Activated CD8-positive, alpha-beta memory T cell treated with anti-CD3 and anti-CD28 coated beads, Interleukin-2, amount 10 ng/mL, durations not matched to agents 7 days and 5 days (primary cell): ENCODE results near the gene GALNT10. TPM values are rescaled to one million over a fixed set of nuclear protein-coding genes. Genes with fewer than 3 reads are reported as not detected.
A peak's percentile ranks its signal among the peaks of the same experiment; 100 is the strongest.

ENCODE experiments used
- ATAC-seq: fragments of 150-1000 bp; cut with Tn5 transposase; one replicate; pipeline ENCODE4 v1.10.0; 2021; ENCODE audit warnings: moderate library complexity
- CTCF ChIA-PET: fragments of 350-600 bp; sonication (Branson Sonifier 250); formaldehyde crosslinking; loops from one replicate; lab custom pipeline; 2021; ENCODE audit warnings: antibody characterized with exemption; lab: Charles Lee
- DNase-seq: peaks from one replicate; pipeline ENCODE4 v3.0.0-alpha.2; 2020
- H3K27ac Mint-ChIP-seq: one replicate; pipeline ENCODE4 v1.8.0; 2021; ENCODE audit warnings: mild to moderate bottlenecking, mixed read lengths
- H3K27me3 Mint-ChIP-seq: one replicate; pipeline ENCODE4 v1.8.0; 2021; ENCODE audit warnings: mixed read lengths
- H3K36me3 Mint-ChIP-seq: one replicate; pipeline ENCODE4 v1.8.0; 2021; ENCODE audit warnings: mild to moderate bottlenecking, mixed read lengths
- H3K4me1 Mint-ChIP-seq: one replicate; pipeline ENCODE4 v1.8.0; 2021; ENCODE audit warnings: mixed read lengths
- H3K4me3 Mint-ChIP-seq: one replicate; pipeline ENCODE4 v1.8.0; 2021; ENCODE audit warnings: mild to moderate bottlenecking, moderate library complexity, mixed read lengths
- H3K9me3 Mint-ChIP-seq: one replicate; pipeline ENCODE4 v1.8.0; 2022; ENCODE audit warnings: low read depth, mixed read lengths
- total RNA-seq, 2 experiments: library from RNA; stranded (reverse); gene quantifications; one replicate each; pipeline ENCODE4 v1.2.3, GENCODE V29; 2021

Gene GALNT10
- total RNA-seq, 2 experiments from 2014 or later: 28.4 to 34.8 TPM

GRCh38 chr5:154394307-154394706, 203.8 kb downstream of the GALNT10 start:
- Mint-ChIP-seq H3K4me1 (peaks cover 1% of the 10 kb centered on the region), H3K36me3 (peaks cover 11% of the 10 kb centered on the region), H3K27ac (no peak overlapping the region), H3K27me3 (no peaks in the 10 kb centered on the region), H3K9me3 (no peaks in the 10 kb centered on the region), H3K4me3 (no peak overlapping the region)
- DNase-seq: no peak
- CTCF ChIA-PET: no interaction called here
- no peak for ATAC-seq

DNA sequence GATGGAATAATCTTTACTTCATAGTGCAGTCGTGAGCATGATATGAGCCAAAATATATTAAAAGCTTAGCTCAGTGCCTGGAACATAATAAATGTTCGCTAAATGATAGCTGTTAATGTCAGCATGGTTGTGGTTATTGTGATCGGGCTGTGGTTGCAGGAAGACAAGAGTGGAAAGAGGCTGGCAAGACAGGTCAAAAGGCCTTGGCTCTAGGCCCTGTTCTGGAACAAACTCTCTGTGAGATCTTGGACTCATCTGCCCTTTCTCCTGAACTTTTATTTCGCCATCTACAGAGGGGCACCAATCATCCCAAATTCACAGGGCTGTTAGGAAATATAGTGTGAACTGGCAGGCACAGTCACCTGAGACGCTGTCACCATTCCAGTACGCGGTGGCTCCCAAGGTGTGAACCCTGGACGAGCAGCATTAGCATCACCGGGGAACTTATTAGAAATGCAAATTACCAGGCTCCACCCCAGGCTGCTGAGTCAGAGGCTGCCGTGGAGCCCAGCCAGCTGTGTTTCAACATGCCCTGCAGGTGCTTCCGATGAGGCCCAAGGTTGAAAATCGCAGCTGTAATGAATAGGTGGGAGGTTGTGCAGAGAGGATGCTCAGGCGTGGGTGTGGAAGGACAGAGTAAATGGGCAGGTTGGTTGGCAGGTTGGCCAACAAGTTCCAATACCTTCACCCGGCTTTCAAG, 205.0 kb downstream of the GALNT10 start:
- no peak overlapping the region for H3K4me3 Mint-ChIP-seq
- no peak overlapping the region for H3K27ac Mint-ChIP-seq
- peaks cover 1% of the 10 kb centered on the region for H3K4me1 Mint-ChIP-seq
- H3K36me3 Mint-ChIP-seq: peaks cover 8% of the 10 kb centered on the region
- no peaks in the 10 kb centered on the region for H3K9me3 Mint-ChIP-seq
- DNase-seq (no peak), ATAC-seq (no peak)
- CTCF ChIA-PET: interaction anchor here (1.4 kb wide), 1 partner anchor 9 kb away, joined by 6 read pairs; no protein-coding TSS in a partner anchor
- no peaks in the 10 kb centered on the region for H3K27me3 Mint-ChIP-seq

GRCh38 chr5:154396128-154396527, 205.6 kb downstream of the GALNT10 start:
- H3K36me3 Mint-ChIP-seq: peaks cover 7% of the 10 kb centered on the region
- no peak for ATAC-seq

DNA sequence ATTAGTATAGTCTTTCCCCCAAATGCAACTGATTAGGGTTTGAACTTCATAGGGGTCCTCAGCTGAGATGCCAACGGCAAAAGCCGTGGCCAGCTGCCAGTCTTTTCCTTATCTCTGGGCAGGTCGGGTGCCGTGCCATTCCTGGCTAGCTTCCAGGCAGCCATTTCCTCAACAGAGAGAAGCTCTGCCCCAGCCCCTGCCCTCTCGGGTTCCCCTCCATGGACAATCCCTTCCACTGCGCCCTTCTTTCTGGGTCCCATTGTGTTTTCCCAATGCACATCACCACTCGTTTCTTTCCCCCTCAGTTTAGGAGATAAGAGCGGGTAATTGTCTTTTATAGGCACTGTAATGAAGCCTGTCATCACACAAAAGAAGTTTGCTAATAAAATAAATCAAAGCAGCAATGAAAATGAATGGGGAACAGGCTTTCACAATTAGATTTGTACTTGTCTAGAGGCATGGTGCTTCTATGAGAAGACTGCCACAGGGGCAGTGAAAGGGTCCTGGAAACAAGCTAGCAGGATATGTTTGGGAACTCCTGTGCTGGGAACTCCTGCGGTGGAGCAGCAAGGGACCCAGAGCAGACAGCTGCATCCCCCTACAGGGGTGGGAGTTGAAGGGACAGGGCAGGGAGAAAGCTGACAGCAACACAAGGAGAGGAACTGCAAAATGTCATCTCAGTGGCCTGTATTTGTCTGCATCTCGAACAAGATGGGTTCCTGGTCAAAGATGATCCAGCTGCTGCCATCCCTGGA, 207.3 kb downstream of the GALNT10 start:
- H3K27ac Mint-ChIP-seq: no peak overlapping the region
- no peak overlapping the region for H3K4me3 Mint-ChIP-seq

More at GRCh38 chr5:154396128-154396527, 205.6 kb downstream of the GALNT10 start:
- Mint-ChIP-seq H3K27me3 (no peaks in the 10 kb centered on the region), H3K27ac (no peak overlapping the region), H3K4me1 (peaks cover 1% of the 10 kb centered on the region), H3K4me3 (no peak overlapping the region), H3K9me3 (no peaks in the 10 kb centered on the region)
- no peak for DNase-seq
- CTCF ChIA-PET: interaction anchor here (1.4 kb wide), 1 partner anchor 8 kb away, joined by 6 read pairs; no protein-coding TSS in a partner anchor

GRCh38 chr5:154400678-154401077, 210.1 kb downstream of the GALNT10 start:
- CTCF ChIA-PET: no interaction called here

More for the DNA sequence above, 207.3 kb downstream of the GALNT10 start:
- Mint-ChIP-seq H3K9me3 (no peaks in the 10 kb centered on the region), H3K36me3 (peaks cover under 1% of the 10 kb centered on the region), H3K27me3 (no peaks in the 10 kb centered on the region), H3K4me1 (peaks cover 1% of the 10 kb centered on the region)
- DNase-seq (no peak), ATAC-seq (no peak)
- CTCF ChIA-PET: interaction anchor here (0.9 to 1.5 kb wide), 3 partner anchors 8 to 329 kb away, joined by 3 to 5 read pairs (median 4); no protein-coding TSS in a partner anchor

GRCh38 chr5:154401355-154401754, 210.8 kb downstream of the GALNT10 start:
- Mint-ChIP-seq H3K27me3 (no peaks in the 10 kb centered on the region), H3K4me3 (no peak overlapping the region), H3K27ac (no peak overlapping the region), H3K9me3 (no peaks in the 10 kb centered on the region), H3K36me3 (no peaks in the 10 kb centered on the region), H3K4me1 (peaks cover 7% of the 10 kb centered on the region)
- DNase-seq (no peak), ATAC-seq (no peak)
- CTCF ChIA-PET: no interaction called here

More at GRCh38 chr5:154400678-154401077, 210.1 kb downstream of the GALNT10 start:
- no peak for ATAC-seq
- no peaks in the 10 kb centered on the region for H3K36me3 Mint-ChIP-seq
- no peaks in the 10 kb centered on the region for H3K27me3 Mint-ChIP-seq
- DNase-seq: no peak
- no peak overlapping the region for H3K4me3 Mint-ChIP-seq
- peaks cover 7% of the 10 kb centered on the region for H3K4me1 Mint-ChIP-seq
- H3K9me3 Mint-ChIP-seq: no peaks in the 10 kb centered on the region
- no peak overlapping the region for H3K27ac Mint-ChIP-seq

GRCh38 chr5:154401931-154402330, 211.4 kb downstream of the GALNT10 start:
- H3K27ac Mint-ChIP-seq: no peak overlapping the region
- no peaks in the 10 kb centered on the region for H3K36me3 Mint-ChIP-seq
- ATAC-seq (no peak), DNase-seq (no peak)
- H3K27me3 Mint-ChIP-seq: no peaks in the 10 kb centered on the region
- no peak overlapping the region for H3K4me3 Mint-ChIP-seq
- H3K9me3 Mint-ChIP-seq: no peaks in the 10 kb centered on the region
- H3K4me1 Mint-ChIP-seq: peaks cover 7% of the 10 kb centered on the region
- CTCF ChIA-PET: no interaction called here

GRCh38 chr5:154402611-154403010, 212.1 kb downstream of the GALNT10 start:
- Mint-ChIP-seq H3K36me3 (no peaks in the 10 kb centered on the region), H3K4me1 (peaks cover 7% of the 10 kb centered on the region), H3K4me3 (no peak overlapping the region), H3K9me3 (no peaks in the 10 kb centered on the region), H3K27ac (no peak overlapping the region), H3K27me3 (no peaks in the 10 kb centered on the region)
- ATAC-seq: no peak
- no peak for DNase-seq
- CTCF ChIA-PET: interaction anchor here (6.8 kb wide), 1 partner anchor 332 kb away, joined by 92 read pairs; no protein-coding TSS in a partner anchor

DNA sequence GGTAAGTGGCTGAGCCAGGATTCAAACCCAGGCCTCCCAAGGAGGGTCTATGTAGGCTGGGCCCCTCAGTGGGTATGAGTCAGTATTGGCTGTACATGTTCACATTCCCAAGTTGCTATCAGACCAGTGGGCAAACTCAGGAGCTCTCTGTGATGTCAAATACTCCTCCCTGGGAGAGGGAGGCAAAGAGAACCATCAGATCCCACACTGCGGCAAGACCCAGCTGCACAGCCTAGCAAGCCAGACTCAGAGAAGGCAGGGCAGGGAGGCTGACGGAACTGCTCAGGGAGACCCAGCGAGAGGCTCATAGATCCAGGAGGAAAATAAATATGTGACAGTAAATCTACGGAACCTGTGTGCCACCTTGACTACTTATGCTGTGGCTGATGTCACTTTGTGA, 212.7 kb downstream of the GALNT10 start:
- CTCF ChIA-PET: interaction anchor here (1.2 to 6.8 kb wide), 6 partner anchors 8 to 333 kb away, joined by 3 to 92 read pairs (median 14); partner anchors contain the start of gene GALNT10

GRCh38 chr5:154403776-154404387, 213.3 kb downstream of the GALNT10 start:
- Mint-ChIP-seq H3K4me3 (no peak overlapping the region), H3K27me3 (no peaks in the 10 kb centered on the region), H3K27ac (no peak overlapping the region), H3K36me3 (no peaks in the 10 kb centered on the region), H3K4me1 (peaks cover 7% of the 10 kb centered on the region), H3K9me3 (no peaks in the 10 kb centered on the region)
- ATAC-seq: no peak
- no peak for DNase-seq
- CTCF ChIA-PET: interaction anchor here (0.7 to 6.8 kb wide), 24 partner anchors 8 to 429 kb away, joined by 3 to 92 read pairs (median 6); partner anchors contain the start of genes FAM114A2, GALNT10 and MFAP3

More for the DNA sequence above, 212.7 kb downstream of the GALNT10 start:
- no peaks in the 10 kb centered on the region for H3K36me3 Mint-ChIP-seq
- no peak overlapping the region for H3K27ac Mint-ChIP-seq
- no peaks in the 10 kb centered on the region for H3K9me3 Mint-ChIP-seq
- DNase-seq (no peak), ATAC-seq (no peak)
- no peaks in the 10 kb centered on the region for H3K27me3 Mint-ChIP-seq
- H3K4me3 Mint-ChIP-seq: no peak overlapping the region
- peaks cover 7% of the 10 kb centered on the region for H3K4me1 Mint-ChIP-seq

GRCh38 chr5:154405078-154405792, 214.7 kb downstream of the GALNT10 start:
- peak; percentile 98 for ATAC-seq
- Mint-ChIP-seq H3K27me3 (no peaks in the 10 kb centered on the region), H3K4me1 (peaks cover 7% of the 10 kb centered on the region), H3K27ac (no peak overlapping the region), H3K4me3 (no peak overlapping the region), H3K36me3 (no peaks in the 10 kb centered on the region), H3K9me3 (no peaks in the 10 kb centered on the region)
- DNase-seq: peak; percentile 80
- CTCF ChIA-PET: interaction anchor here (0.6 to 6.8 kb wide), 38 partner anchors 8 to 431 kb away, joined by 3 to 92 read pairs (median 4); partner anchors contain the start of genes FAM114A2, GALNT10 and MFAP3

DNA sequence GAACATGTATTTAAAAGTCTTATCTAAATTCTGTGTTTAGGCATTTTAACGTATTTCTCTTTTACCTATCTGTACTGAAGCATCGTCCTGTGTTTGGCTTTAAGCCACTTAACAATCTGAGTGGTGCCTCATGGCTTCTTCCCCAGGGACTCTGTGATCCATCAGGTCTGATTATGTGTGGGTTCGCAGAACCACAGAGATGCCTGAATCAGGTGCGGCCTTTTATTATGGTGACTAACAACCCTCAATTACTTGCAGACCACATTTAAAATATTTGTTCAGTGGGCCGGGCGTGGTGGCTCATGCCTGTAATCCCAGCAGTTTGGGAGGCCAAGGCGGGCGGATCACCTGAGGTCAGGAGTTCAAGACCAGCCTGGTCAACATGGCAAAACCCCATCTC, 215.7 kb downstream of the GALNT10 start:
- ATAC-seq (no peak), DNase-seq (no peak)
- Mint-ChIP-seq H3K36me3 (peaks cover 3% of the 10 kb centered on the region), H3K9me3 (no peaks in the 10 kb centered on the region), H3K27ac (no peak overlapping the region), H3K4me3 (no peak overlapping the region), H3K27me3 (no peaks in the 10 kb centered on the region), H3K4me1 (peaks cover 7% of the 10 kb centered on the region)
- CTCF ChIA-PET: interaction anchor here (1.2 to 6.8 kb wide), 10 partner anchors 9 to 432 kb away, joined by 4 to 92 read pairs (median 10); partner anchors contain the start of genes FAM114A2, GALNT10 and MFAP3
